Kidney epithelial cell (primary cell): ENCODE data around the gene BIRC7. TPM values are rescaled to one million over a fixed set of nuclear protein-coding genes. Genes with fewer than 3 reads are reported as not detected.

Source experiments
- DNase-seq: peaks from one replicate; pipeline ENCODE4 v3.0.0-alpha.2; 2010; ENCODE audit warnings: low read depth
- H3K27me3 ChIP-seq: 2 replicates; pipeline ENCODE4 v1.6.0; 2011; ENCODE audit warnings: low read length; ENCODE audit not compliant: control insufficient read depth, insufficient read depth
- H3K36me3 ChIP-seq: 2 replicates; pipeline ENCODE4 v1.5.1; 2011; ENCODE audit warnings: low read length; ENCODE audit not compliant: control insufficient read depth, insufficient read depth
- H3K4me3 ChIP-seq: 2 replicates; pipeline ENCODE4 v1.5.1; 2011; ENCODE audit warnings: low read depth, mild to moderate bottlenecking, control low read depth, low read length
- total RNA-seq: library from RNA; depleted of rRNA; stranded (reverse); fragments of >200 nt; gene quantifications from 2 replicates; pipeline ENCODE4 v1.2.3, GENCODE V29; 2015
- TF ChIP-seq, protein P1 (sequence below): IDR thresholded peaks from 2 replicates; pipeline ENCODE4 v1.5.1; 2011; ENCODE audit warnings: mild to moderate bottlenecking, moderate library complexity, low read length, control low read depth, inconsistent platforms; ENCODE audit not compliant: insufficient read depth, poor library complexity, severe bottlenecking

BIRC7 gene
- total RNA-seq, 1 donor from 2014 or later = 12.8 TPM

- no peaks in the 10 kb centered on the region for H3K36me3 ChIP-seq
- H3K27me3 ChIP-seq = peaks cover 64% of the 10 kb centered on the region
- TF ChIP-seq, protein P1, sequence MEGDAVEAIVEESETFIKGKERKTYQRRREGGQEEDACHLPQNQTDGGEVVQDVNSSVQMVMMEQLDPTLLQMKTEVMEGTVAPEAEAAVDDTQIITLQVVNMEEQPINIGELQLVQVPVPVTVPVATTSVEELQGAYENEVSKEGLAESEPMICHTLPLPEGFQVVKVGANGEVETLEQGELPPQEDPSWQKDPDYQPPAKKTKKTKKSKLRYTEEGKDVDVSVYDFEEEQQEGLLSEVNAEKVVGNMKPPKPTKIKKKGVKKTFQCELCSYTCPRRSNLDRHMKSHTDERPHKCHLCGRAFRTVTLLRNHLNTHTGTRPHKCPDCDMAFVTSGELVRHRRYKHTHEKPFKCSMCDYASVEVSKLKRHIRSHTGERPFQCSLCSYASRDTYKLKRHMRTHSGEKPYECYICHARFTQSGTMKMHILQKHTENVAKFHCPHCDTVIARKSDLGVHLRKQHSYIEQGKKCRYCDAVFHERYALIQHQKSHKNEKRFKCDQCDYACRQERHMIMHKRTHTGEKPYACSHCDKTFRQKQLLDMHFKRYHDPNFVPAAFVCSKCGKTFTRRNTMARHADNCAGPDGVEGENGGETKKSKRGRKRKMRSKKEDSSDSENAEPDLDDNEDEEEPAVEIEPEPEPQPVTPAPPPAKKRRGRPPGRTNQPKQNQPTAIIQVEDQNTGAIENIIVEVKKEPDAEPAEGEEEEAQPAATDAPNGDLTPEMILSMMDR = no peak
- no peak overlapping the region for H3K4me3 ChIP-seq
- no peak for DNase-seq
These were observed 20.4 kb downstream of the BIRC7 start for GRCh38 chr20:63255931-63256704.

GRCh38 chr20:63256954-63257353, 21.2 kb downstream of the BIRC7 start:
- TF ChIP-seq, protein P1 = no peak
- no peak overlapping the region for H3K4me3 ChIP-seq
- no peaks in the 10 kb centered on the region for H3K36me3 ChIP-seq
- no peak for DNase-seq
- H3K27me3 ChIP-seq = peaks cover 68% of the 10 kb centered on the region

DNA sequence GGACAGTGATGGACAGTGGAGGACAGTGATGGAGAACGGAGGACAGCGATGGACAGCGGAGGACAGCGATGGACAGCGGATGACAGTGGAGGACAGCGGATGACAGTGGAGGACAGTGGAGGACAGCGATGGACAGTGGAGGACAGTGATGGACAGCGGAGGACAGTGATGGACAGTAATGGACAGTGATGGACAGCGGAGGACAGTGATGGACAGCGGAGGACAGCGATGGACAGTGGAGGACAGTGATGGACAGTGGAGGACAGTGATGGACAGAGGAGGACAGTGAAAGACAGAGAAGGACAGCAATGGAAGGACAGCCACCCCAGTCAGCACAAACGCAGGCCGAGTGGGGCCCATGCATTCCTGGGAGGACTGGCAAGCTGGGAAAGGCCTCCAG, 21.9 kb downstream of the BIRC7 start:
- H3K36me3 ChIP-seq = no peaks in the 10 kb centered on the region
- no peak for DNase-seq
- peaks cover 68% of the 10 kb centered on the region for H3K27me3 ChIP-seq
- TF ChIP-seq, protein P1 = no peak
- H3K4me3 ChIP-seq = no peak overlapping the region

- peaks cover 61% of the 10 kb centered on the region for H3K27me3 ChIP-seq
- H3K4me3 ChIP-seq = no peak overlapping the region
- TF ChIP-seq, protein P1 = no peak
- no peaks in the 10 kb centered on the region for H3K36me3 ChIP-seq
- DNase-seq = no peak
These were observed 23.1 kb downstream of the BIRC7 start for GRCh38 chr20:63258781-63259180.

- no peak for DNase-seq
- TF ChIP-seq, protein P1 = no peak
- Histone ChIP-seq H3K27me3 (peaks cover 52% of the 10 kb centered on the region), H3K4me3 (no peak overlapping the region), H3K36me3 (no peaks in the 10 kb centered on the region)
These were observed 24.2 kb downstream of the BIRC7 start for GRCh38 chr20:63259734-63260460.
